22Rv1 (cell line): ENCODE results near the gene TMBIM6.

Source experiments
- CTCF ChIP-seq: fragments of 450-650 bp; IDR thresholded peaks from 2 replicates; pipeline ENCODE4 v1.5.1; 2017; ENCODE audit warnings: mild to moderate bottlenecking
- ZFX ChIP-seq: fragments of 450-650 bp; IDR thresholded peaks from 2 replicates; pipeline ENCODE4 v1.6.1; 2017; ENCODE audit warnings: antibody characterized with exemption, borderline replicate concordance

GRCh38 chr12:49692851-49693250, 48.5 kb upstream of the TMBIM6 start:
- TF ChIP-seq CTCF, result no peak
- TF ChIP-seq ZFX, result no peak
